ENCODE results near the gene BBOX1.
"Not testable (repeated sequence)": the region's sequence is repeated elsewhere in the genome, so short reads cannot be mapped to it uniquely, and the experiment has no call there.

The BBOX1 gene, protein sequence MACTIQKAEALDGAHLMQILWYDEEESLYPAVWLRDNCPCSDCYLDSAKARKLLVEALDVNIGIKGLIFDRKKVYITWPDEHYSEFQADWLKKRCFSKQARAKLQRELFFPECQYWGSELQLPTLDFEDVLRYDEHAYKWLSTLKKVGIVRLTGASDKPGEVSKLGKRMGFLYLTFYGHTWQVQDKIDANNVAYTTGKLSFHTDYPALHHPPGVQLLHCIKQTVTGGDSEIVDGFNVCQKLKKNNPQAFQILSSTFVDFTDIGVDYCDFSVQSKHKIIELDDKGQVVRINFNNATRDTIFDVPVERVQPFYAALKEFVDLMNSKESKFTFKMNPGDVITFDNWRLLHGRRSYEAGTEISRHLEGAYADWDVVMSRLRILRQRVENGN

GRCh38 chr11:27040302-27041115, at the start of gene BBOX1:
Gene BBOX1 (plus strand): TSS chr11:27040815. CDS start chr11:27055431, 14,616 bp downstream.
- DNase-seq = no peak

DNA sequence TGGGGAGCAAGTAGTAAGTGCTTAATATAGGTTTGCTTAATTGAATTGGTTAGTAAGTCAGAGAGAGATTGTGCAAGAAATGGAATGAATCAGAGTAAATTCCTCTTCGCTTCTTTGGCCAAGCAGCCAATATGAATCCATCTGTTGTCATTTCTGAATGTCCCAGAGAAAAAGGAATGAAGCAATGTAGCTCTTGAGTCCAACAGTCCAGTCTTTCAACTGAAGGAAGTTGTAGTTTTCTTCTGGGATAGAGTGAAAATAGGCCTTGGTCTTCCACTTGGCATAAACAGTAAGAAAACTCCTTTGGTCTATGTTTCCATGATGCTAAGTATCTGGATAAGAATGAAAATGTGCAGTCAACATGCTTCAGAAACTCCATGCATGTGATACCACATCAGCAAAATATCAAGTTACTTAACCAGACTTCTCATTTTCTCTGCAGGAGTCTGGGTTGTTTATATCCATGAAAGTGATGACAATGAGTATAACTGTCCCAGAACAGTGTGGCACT, 48.5 kb upstream of the BBOX1 start:
- no peak for DNase-seq

DNA sequence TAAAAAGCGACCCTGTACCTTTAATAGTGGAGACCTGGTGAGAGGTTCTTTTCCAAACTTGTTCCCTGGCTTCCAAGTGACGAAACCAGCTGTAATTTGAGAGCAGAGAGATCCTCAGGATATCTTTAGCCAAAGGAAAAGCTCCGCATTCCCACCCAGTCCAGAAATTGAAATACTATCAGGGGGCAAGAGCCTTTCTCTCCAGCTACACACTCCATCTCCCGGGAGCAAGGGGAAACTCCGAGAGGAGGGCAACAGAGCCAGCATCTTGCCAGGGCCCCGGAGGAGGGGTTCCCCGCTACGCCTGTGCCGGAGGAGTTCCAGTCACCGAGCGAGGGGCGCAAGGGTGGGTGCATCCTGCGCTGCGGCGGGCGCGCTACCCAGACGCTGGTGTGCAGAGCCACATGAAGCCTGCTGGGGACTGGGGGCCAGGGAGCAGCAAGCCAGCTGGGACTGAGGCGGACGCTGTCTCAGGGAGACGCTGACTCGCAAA, 46.6 kb upstream of the BBOX1 start, which contains the start of gene FIBIN:
TSS of gene FIBIN (plus strand) at position 148 of the 493 bp plus-strand sequence. CDS start 415 bp downstream, outside the sequence.
- no peak for DNase-seq

DNA sequence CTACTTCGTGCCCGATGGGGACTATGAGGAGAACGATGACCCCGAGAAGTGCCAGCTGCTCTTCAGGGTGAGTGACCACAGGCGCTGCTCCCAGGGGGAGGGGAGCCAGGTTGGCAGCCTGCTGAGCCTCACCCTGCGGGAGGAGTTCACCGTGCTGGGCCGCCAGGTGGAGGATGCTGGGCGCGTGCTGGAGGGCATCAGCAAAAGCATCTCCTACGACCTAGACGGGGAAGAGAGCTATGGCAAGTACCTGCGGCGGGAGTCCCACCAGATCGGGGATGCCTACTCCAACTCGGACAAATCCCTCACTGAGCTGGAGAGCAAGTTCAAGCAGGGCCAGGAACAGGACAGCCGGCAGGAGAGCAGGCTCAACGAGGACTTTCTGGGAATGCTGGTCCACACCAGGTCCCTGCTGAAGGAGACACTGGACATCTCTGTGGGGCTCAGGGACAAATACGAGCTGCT, 46.0 kb upstream of the BBOX1 start:
- DNase-seq = no peak

GRCh38 chr11:26995701-26996460, 44.7 kb upstream of the BBOX1 start:
- no peak for DNase-seq

DNA sequence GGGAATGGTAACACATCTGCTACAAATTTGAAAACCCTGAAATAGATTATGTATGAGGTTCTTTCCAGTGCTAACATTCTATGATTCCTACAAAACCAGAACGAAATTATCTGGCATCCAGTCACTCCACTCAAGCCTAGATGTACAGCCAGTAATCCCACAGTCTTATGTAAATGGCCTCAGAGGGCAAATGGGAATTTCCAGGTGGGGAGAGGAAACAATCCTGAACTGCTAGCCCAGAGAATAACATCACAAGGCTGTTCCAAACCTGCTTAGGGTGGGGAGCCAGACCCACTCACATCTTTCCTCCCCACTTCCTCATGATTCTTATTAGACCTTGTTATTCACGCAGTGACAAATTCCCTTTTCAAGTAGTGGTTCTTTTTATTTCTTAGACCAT, 43.2 kb upstream of the BBOX1 start:
- DNase-seq = no peak

- DNase-seq = not testable (repeated sequence)
Observed at GRCh38 chr11:27001136-27001730, 39.4 kb upstream of the BBOX1 start.

DNA sequence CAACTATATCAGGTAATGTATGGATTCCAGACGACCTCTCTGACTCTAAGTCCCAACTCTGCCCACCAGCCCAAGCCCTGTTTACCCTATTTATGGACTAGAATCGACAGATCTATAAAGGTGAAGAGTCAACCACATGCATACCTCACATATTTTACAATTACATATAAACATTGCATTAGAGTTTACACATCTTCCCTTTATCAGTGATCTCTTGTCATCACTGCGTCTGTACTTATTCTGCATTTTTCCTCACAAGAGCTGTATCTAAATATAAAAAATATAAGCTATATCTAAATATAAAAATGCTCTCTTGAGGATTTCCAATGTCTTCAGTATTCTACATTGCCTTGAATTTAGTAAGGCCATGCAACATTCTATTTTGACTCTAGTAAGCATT, 38.2 kb upstream of the BBOX1 start:
- DNase-seq = no peak

GRCh38 chr11:27002838-27003237, 37.8 kb upstream of the BBOX1 start:
- no peak for DNase-seq

DNA sequence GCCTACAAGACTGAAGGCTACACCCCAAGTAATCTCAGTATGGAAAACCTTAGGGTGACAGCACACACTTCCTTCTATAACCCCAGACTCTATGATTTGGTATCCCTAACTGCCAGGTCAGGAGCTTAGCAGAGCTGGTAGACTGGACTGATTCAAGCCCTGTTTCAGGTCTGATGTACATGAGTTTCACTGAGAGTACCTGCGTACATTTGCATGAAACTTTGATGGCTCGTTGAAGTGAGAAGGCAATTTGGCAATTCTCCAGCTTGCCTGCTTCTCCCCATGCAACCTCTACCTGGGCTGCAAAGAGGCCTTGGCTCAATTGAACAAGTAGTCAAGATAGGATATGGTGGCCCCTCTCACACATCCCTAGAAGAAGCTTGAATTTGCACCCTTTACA, 36.5 kb upstream of the BBOX1 start:
- DNase-seq = no peak

DNA sequence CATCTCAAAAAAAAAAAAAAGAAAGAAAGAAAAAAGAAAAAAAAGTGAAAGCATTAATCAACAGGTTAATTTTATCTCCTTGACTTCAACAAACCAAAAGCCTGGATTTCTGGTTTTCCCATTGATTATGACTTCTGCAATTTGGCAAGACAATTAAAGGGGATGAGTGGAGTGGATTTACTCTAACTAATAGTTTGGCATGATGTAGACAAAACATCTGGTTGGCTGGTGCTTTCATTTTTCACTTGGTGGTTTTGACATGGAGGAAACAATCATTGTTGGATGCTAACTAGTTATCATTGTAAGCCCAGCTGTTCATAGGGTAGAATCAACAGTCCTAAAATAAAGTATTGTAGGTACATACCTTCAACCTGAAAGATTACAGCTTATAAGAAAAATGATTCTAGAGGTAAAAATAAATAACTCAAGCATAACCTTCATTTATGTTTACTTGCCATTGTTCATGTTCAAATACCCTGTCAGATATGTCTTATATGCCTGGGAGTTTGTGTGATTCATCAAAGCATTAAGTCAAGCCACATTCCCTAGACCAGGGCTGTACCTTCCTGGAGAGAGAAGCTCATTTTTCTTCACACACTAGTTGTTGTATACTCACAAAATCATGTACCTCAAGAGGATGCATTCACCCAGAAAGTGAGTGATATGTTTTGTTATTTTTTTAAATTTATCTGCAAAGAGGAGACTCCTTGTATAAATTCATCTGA, 31.6 kb upstream of the BBOX1 start:
- DNase-seq = no peak

DNA sequence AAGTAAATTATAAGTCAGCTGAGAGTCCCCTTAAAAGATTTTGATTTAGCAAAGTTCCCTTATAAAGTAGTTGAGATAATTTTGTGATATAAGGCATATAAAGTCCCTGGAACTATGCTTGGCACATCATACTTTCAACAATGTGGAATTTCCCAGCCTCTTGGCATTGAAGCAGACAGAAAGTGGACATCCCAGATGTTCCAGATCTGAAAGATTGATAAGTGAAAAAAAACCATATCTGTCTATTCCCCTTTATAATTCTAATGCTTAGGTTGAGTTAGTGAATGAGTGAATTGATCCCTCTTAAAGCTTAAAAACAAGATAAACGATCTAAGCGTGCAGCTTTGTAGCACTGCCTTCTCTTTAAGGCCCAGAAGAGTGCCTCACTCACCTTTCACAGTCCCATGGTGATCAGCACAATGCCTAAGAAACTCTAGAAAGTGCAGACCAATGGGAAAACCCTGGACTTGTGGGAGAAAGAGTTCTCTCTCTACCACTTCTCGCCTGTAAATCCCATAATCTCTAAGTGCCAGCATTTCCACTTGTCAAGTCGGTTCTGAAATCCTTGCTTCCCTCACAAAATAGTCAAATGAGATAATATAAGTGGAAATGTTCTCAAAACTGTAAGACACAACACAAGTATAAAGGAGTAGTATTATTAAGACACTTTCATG, 28.9 kb upstream of the BBOX1 start:
- no peak for DNase-seq

DNA sequence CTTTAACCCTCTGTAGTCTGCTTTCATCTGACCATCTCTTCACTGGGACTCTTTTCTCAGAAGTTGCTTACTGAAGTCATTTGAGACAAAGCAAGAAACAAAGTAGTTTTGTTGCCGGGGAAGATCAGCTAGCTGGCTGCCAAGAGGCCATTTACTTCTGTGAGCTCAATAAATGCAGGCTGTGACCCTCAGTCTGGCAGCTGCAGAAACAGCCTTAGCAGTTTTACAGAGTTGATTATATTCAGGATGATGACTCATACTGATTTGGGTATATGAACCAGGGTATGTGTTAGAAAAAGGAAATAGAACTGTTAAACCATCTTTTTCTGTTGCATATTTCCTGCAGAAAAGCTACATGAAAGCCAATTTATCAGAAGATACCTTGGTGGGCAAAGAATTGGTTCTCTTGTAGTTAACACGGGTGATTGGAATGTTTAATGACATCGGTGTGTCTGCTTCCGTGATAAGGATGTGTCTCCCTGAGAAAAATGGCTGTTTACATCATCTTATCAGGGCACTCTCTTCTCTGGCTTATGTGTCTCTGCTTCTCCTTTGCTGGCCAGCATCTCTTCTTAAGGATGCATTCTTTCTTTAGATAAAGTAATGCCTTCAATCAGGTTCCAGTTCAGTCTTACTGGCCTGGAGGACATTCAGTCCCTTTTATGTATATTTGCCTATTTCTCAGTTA, 28.2 kb upstream of the BBOX1 start:
- DNase-seq = no peak

- no peak for DNase-seq
Observed at GRCh38 chr11:27013781-27014361, 26.7 kb upstream of the BBOX1 start.

- DNase-seq = no peak
Observed at GRCh38 chr11:27018902-27019529, 21.6 kb upstream of the BBOX1 start.

DNA sequence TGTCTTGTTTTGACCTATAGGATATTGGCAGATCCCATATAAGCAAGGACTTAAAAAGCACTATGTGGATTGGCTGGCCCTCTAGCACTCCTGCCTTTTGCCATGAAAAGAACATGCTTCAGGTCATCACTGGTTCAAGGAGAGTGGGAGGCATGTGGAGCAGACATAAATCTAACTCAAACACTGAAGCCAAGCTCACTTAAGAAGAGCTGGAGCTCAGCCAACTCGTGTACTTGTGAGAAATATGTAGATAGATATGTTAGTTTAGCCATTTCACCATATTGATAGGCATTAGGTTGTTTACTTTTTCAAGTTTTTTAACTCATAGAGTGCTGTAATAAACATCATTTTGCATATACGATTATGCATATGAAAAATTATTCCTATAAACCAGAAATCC, 19.9 kb upstream of the BBOX1 start:
- no peak for DNase-seq

- DNase-seq = no peak
Observed at GRCh38 chr11:27022659-27023251, 17.9 kb upstream of the BBOX1 start.

DNA sequence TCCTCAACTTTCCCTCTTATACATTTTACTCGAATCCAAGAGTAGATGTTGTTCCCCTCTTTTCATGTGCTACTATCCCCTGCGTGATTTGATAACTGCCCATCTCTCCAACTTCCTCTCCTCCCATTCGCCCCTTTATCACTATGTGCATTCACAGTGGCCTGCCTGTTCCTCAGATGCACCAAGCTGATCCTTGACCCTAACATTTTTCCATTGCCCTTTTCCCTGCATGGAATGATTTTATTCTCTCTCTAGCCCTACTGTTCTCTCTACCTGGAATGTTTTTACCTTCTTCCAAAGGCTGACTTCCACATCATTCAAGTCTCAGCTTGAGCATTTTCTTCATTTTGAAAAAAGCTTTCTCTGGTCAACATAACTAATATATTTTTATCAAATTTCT, 15.8 kb upstream of the BBOX1 start:
- DNase-seq = no peak

- no peak for DNase-seq
Observed at GRCh38 chr11:27025312-27025955, 15.2 kb upstream of the BBOX1 start.
